GM12873 (cell line): ENCODE data around the gene MAVS.

Source experiments
- CTCF ChIP-seq: IDR thresholded peaks from 2 replicates; pipeline ENCODE4 v1.5.1; 2012; ENCODE audit warnings: low read depth, mild to moderate bottlenecking, moderate library complexity, low read length, control low read depth; ENCODE audit not compliant: insufficient read depth; ENCODE audit errors: missing control alignments

MAVS gene

GRCh38 chr20:3801299-3801698 is 45.3 kb upstream of the MAVS start:
- TF ChIP-seq CTCF, result no peak

GRCh38 chr20:3801846-3802245 is 44.8 kb upstream of the MAVS start:
- TF ChIP-seq CTCF, result no peak

GRCh38 chr20:3802524-3803239 is 44.0 kb upstream of the MAVS start:
- TF ChIP-seq CTCF, result no peak

GRCh38 chr20:3803289-3803688 is 43.3 kb upstream of the MAVS start:
- TF ChIP-seq CTCF, result no peak

- no peak for TF ChIP-seq CTCF
Observed at GRCh38 chr20:3803854-3804253, 42.8 kb upstream of the MAVS start.

- no peak for TF ChIP-seq CTCF
Observed at GRCh38 chr20:3804254-3804751, 42.3 kb upstream of the MAVS start.

- TF ChIP-seq CTCF, result no peak
Observed at GRCh38 chr20:3804781-3805180, 41.9 kb upstream of the MAVS start.

- TF ChIP-seq CTCF, result no peak
Observed at GRCh38 chr20:3808544-3808943, 38.1 kb upstream of the MAVS start.
